Neural cell (in vitro differentiated cells): ENCODE results near the gene RASAL3. TPM values are rescaled to one million over a fixed set of nuclear protein-coding genes. Genes with fewer than 3 reads are reported as not detected.

Experiments
- H2AFZ ChIP-seq: fragments of 200-600, 300-800 bp; sonication (generic), shearing (Covaris generic); 2 replicates; pipeline ENCODE4 v1.6.0; 2014; ENCODE audit warnings: low read depth, mild to moderate bottlenecking, antibody characterized with exemption, low read length, moderate library complexity
- H3F3A ChIP-seq: fragments of 200-600 bp; shearing (Covaris generic); 2 replicates; pipeline ENCODE4 v1.6.1; 2016; ENCODE audit warnings: mild to moderate bottlenecking, moderate library complexity, mixed read lengths, antibody characterized with exemption, low read length; ENCODE audit not compliant: insufficient read depth, poor library complexity, severe bottlenecking
- H3K27ac ChIP-seq: fragments of 200-600, 300-800 bp; sonication (generic), shearing (Covaris generic); 2 replicates; pipeline ENCODE4 v1.5.1; 2014; ENCODE audit warnings: mild to moderate bottlenecking, low read length, moderate library complexity
- H3K27me3 ChIP-seq: fragments of 300-800, 200-600 bp; sonication (generic), shearing (Covaris generic); 2 replicates; pipeline ENCODE4 v1.6.0; 2014; ENCODE audit warnings: mild to moderate bottlenecking, low read depth, low read length, moderate library complexity; ENCODE audit not compliant: insufficient read depth
- H3K36me3 ChIP-seq: fragments of 300-800, 200-600 bp; sonication (generic), shearing (Covaris generic); 2 replicates; pipeline ENCODE4 v1.5.1; 2014; ENCODE audit warnings: mild to moderate bottlenecking, antibody characterized with exemption, low read length, moderate library complexity; ENCODE audit not compliant: insufficient read depth
- H3K4me2 ChIP-seq: fragments of 300-800, 200-600 bp; sonication (generic), shearing (Covaris generic); 2 replicates; pipeline ENCODE4 v1.6.0; 2014; ENCODE audit warnings: mild to moderate bottlenecking, low read length
- H3K4me3 ChIP-seq: fragments of 300-800, 200-600 bp; sonication (generic), shearing (Covaris generic); 2 replicates; pipeline ENCODE4 v1.5.1; 2014; ENCODE audit warnings: mild to moderate bottlenecking, low read length, moderate library complexity
- H3K79me2 ChIP-seq: fragments of 200-600 bp; shearing (Covaris generic); replicated peaks from 2 replicates; pipeline ENCODE4 v1.6.0; 2014; ENCODE audit warnings: mild to moderate bottlenecking, low read length, moderate library complexity; ENCODE audit not compliant: insufficient read depth
- H3K9ac ChIP-seq: fragments of 300-800, 200-600 bp; sonication (generic), shearing (Covaris generic); 2 replicates; pipeline ENCODE4 v1.6.1; 2016; ENCODE audit warnings: mild to moderate bottlenecking, low read length, mixed read lengths
- H3K9me2 ChIP-seq: fragments of 200-600 bp; shearing (Covaris generic); 2 replicates; pipeline ENCODE4 v1.6.1; 2016; ENCODE audit warnings: mild to moderate bottlenecking, low read length, mixed read lengths; ENCODE audit not compliant: insufficient read depth
- H3K9me3 ChIP-seq: fragments of 200-600, 300-800 bp; sonication (generic), shearing (Covaris generic); 2 replicates; pipeline ENCODE4 v1.6.1; 2016; ENCODE audit warnings: mild to moderate bottlenecking, mixed run types, low read length, moderate library complexity, mixed read lengths
- H4K20me1 ChIP-seq: fragments of 200-600 bp; shearing (Covaris generic); 2 replicates; pipeline ENCODE4 v1.6.1; 2016; ENCODE audit warnings: mild to moderate bottlenecking, mixed run types; ENCODE audit not compliant: insufficient read depth
- EP300 ChIP-seq: fragments of 450-650 bp; conservative IDR thresholded peaks from 2 replicates; pipeline ENCODE4 v1.6.1; 2014; ENCODE audit warnings: antibody characterized with exemption, mild to moderate bottlenecking, moderate library complexity; ENCODE audit not compliant: poor library complexity, severe bottlenecking
- EZH2 ChIP-seq: fragments of 200-600, 300-800 bp; shearing (Covaris generic), sonication (generic); IDR thresholded peaks from 2 replicates; pipeline ENCODE4 v1.6.1; 2014; ENCODE audit warnings: antibody characterized with exemption, low read length, borderline replicate concordance, mild to moderate bottlenecking; ENCODE audit not compliant: insufficient read depth, poor library complexity, severe bottlenecking
- MXI1 ChIP-seq: fragments of 450-650 bp; conservative IDR thresholded peaks from 2 replicates; pipeline ENCODE4 v1.6.1; 2014; ENCODE audit warnings: antibody characterized with exemption, mild to moderate bottlenecking; ENCODE audit not compliant: poor library complexity, severe bottlenecking
- POLR2AphosphoS5 ChIP-seq: IDR thresholded peaks from 2 replicates; pipeline ENCODE4 v1.6.1; 2012
- RAD21 ChIP-seq: fragments of 450-650 bp; conservative IDR thresholded peaks from 2 replicates; pipeline ENCODE4 v1.6.1; 2014; ENCODE audit warnings: antibody characterized with exemption, mild to moderate bottlenecking, moderate library complexity
- SMC3 ChIP-seq: fragments of 450-650 bp; conservative IDR thresholded peaks from 2 replicates; pipeline ENCODE4 v1.6.1; 2014; ENCODE audit warnings: antibody characterized with exemption, mild to moderate bottlenecking, moderate library complexity; ENCODE audit not compliant: poor library complexity
- TAF1 ChIP-seq: IDR thresholded peaks from 2 replicates; pipeline ENCODE4 v1.6.1; 2012; ENCODE audit warnings: low read depth
- polyA plus RNA-seq: library from polyadenylated mRNA; depleted of rRNA; stranded (reverse); fragments of >200 nt; gene quantifications from 2 replicates; pipeline ENCODE4 v1.2.3, GENCODE V29; 2014
- TF ChIP-seq, protein P1 (sequence below): fragments of 450-650 bp; IDR thresholded peaks from 2 replicates; pipeline ENCODE4 v1.5.1; 2014; ENCODE audit warnings: antibody characterized with exemption, mild to moderate bottlenecking, moderate library complexity; ENCODE audit not compliant: poor library complexity, severe bottlenecking
- TF ChIP-seq, protein P2 (sequence below): IDR thresholded peaks from 2 replicates; pipeline ENCODE4 v1.6.1; 2012; ENCODE audit warnings: borderline replicate concordance

Gene RASAL3
- polyA plus RNA-seq, 1 donor from 2014 or later, result 1.1 TPM

DNA sequence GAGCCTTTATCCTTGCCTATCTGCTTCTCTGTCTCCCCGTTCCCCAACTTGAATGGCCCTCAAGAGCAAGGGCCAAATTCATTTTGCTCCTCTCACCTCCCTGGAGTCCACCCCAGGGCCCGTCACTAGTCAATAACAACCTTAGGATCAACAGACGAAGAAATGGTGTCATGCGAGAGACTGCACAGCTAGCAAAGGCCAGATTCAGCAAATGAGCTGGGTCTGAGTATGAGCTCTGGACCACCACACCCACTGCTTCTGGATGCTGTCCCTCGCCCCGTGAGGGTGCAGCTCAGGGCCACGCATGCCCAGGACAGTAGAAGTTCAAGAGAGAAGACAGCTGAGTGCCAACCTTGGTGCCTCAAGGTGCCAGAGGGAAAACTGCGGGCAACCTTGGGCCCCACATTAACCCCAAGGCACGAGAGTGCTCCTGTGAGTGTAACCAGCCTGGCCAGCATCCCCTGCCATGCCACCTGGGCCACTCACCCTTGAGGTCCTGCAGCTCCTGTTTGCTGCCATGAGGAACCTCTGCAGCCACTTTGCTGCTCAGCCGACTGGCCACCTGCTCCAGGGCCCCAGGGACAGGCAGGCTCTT lies 33.7 kb downstream of the RASAL3 start:
- Histone ChIP-seq H3K27ac (no peak overlapping the region), H3K9ac (no peak overlapping the region), H3K27me3 (no peaks in the 10 kb centered on the region), H3K9me2 (no peaks in the 10 kb centered on the region), H3K4me3 (peak overlapping the region; percentile 90), H3K79me2 (peaks cover 30% of the 10 kb centered on the region), H3K9me3 (no peaks in the 10 kb centered on the region), H3K36me3 (peaks cover 6% of the 10 kb centered on the region), H2AFZ (no peak overlapping the region), H4K20me1 (no peaks in the 10 kb centered on the region), H3F3A (no peaks in the 10 kb centered on the region), H3K4me2 (peak overlapping the region; percentile 97)
- TF ChIP-seq TAF1 (no peak), MXI1 (no peak), EZH2 (no peak)
- TF ChIP-seq, protein P1, sequence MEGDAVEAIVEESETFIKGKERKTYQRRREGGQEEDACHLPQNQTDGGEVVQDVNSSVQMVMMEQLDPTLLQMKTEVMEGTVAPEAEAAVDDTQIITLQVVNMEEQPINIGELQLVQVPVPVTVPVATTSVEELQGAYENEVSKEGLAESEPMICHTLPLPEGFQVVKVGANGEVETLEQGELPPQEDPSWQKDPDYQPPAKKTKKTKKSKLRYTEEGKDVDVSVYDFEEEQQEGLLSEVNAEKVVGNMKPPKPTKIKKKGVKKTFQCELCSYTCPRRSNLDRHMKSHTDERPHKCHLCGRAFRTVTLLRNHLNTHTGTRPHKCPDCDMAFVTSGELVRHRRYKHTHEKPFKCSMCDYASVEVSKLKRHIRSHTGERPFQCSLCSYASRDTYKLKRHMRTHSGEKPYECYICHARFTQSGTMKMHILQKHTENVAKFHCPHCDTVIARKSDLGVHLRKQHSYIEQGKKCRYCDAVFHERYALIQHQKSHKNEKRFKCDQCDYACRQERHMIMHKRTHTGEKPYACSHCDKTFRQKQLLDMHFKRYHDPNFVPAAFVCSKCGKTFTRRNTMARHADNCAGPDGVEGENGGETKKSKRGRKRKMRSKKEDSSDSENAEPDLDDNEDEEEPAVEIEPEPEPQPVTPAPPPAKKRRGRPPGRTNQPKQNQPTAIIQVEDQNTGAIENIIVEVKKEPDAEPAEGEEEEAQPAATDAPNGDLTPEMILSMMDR, result no peak

DNA sequence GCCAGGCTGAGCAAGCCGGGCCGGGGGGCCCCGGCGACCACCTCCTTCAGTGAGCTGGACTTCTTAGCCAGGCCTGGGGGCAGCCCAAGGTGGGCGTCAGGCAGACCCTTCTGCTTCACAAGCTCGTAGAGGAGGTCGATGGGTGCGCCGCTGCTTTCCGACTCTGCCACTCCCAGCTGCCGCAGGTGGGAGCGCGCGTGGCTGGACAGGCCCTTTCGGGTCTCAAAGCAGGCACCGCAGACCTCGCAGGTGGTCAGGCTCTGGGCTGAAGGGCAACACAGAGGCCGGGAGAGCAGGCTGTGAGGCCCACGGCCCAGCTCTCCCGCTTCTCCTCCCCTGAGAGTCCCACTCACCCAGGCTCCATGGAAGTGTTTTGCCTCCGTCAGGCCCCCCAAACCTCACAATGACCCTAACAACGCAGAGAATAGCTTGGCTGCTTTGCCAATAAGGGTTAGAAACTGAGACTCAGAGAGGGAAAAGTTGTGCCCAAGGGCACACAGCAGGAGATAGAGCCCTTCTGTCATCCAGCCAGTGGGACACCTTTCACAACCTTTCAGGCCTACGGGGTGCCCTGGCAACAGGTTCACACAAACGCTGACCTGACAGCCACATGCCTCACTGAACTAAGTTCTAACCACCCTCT lies 34.4 kb downstream of the RASAL3 start:
- Histone ChIP-seq H3K9me2 (no peaks in the 10 kb centered on the region), H3F3A (no peaks in the 10 kb centered on the region), H3K79me2 (peaks cover 30% of the 10 kb centered on the region), H3K36me3 (peaks cover 6% of the 10 kb centered on the region), H3K9ac (no peak overlapping the region), H3K4me2 (no peak overlapping the region), H3K9me3 (no peaks in the 10 kb centered on the region), H3K4me3 (no peak overlapping the region), H4K20me1 (no peaks in the 10 kb centered on the region), H3K27ac (no peak overlapping the region), H2AFZ (no peak overlapping the region), H3K27me3 (no peaks in the 10 kb centered on the region)
- no peak for TF ChIP-seq RAD21
- TF ChIP-seq, protein P2, sequence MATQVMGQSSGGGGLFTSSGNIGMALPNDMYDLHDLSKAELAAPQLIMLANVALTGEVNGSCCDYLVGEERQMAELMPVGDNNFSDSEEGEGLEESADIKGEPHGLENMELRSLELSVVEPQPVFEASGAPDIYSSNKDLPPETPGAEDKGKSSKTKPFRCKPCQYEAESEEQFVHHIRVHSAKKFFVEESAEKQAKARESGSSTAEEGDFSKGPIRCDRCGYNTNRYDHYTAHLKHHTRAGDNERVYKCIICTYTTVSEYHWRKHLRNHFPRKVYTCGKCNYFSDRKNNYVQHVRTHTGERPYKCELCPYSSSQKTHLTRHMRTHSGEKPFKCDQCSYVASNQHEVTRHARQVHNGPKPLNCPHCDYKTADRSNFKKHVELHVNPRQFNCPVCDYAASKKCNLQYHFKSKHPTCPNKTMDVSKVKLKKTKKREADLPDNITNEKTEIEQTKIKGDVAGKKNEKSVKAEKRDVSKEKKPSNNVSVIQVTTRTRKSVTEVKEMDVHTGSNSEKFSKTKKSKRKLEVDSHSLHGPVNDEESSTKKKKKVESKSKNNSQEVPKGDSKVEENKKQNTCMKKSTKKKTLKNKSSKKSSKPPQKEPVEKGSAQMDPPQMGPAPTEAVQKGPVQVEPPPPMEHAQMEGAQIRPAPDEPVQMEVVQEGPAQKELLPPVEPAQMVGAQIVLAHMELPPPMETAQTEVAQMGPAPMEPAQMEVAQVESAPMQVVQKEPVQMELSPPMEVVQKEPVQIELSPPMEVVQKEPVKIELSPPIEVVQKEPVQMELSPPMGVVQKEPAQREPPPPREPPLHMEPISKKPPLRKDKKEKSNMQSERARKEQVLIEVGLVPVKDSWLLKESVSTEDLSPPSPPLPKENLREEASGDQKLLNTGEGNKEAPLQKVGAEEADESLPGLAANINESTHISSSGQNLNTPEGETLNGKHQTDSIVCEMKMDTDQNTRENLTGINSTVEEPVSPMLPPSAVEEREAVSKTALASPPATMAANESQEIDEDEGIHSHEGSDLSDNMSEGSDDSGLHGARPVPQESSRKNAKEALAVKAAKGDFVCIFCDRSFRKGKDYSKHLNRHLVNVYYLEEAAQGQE, result no peak
- TF ChIP-seq SMC3, result no peak
- TF ChIP-seq EP300, result no peak
- TF ChIP-seq TAF1, result no peak
- TF ChIP-seq EZH2, result no peak
- TF ChIP-seq POLR2AphosphoS5, result no peak
- TF ChIP-seq, protein P1, result no peak
- TF ChIP-seq MXI1, result no peak
